ENCODE measurements around the gene CDH1.

Gene CDH1

GRCh38 chr16:68737046-68737729 lies at the start of gene CDH1:
TSS of gene CDH1 (plus strand) at chr16:68737292. CDS start at chr16:68737416, 124 bp downstream.
- no peaks in the 10 kb centered on the region for H3K36me3 ChIP-seq (ENCODE audit: control insufficient read depth in 5 of 5, insufficient read depth in 5 of 5, low read length in 5 of 5)
- no peak within 1 kb of the TSS for H3K9ac ChIP-seq (ENCODE audit: low read length in 5 of 5)
- H3K27me3 ChIP-seq (ENCODE audit: control insufficient read depth in 5 of 5, insufficient read depth in 4 of 5, low read length in 5 of 5) = peaks cover 13 to 31% (median 19%) of the 10 kb centered on the region in 5 donors
- H3K9me3 ChIP-seq (ENCODE audit: control insufficient read depth in 5 of 5, low read length in 5 of 5) = no peaks in the 10 kb centered on the region
- no peak within 1 kb of the TSS for H3K27ac ChIP-seq (ENCODE audit: low read depth, low read length)
- H3K4me1 ChIP-seq (ENCODE audit: control insufficient read depth in 5 of 5, insufficient read depth in 5 of 5, low read length in 5 of 5) = peaks cover 0 to 14% (median 6%) of the 10 kb centered on the region in 5 donors
- peak within 1 kb of the TSS in 2 of 5 donors; percentile 12 to 28 for H3K4me3 ChIP-seq (ENCODE audit: low read depth in 1 of 5, low read length in 5 of 5)

- no peak overlapping the region for H3K27ac ChIP-seq (ENCODE audit: low read depth, low read length)
- H3K36me3 ChIP-seq (ENCODE audit: control insufficient read depth in 5 of 5, insufficient read depth in 5 of 5, low read length in 5 of 5) = no peaks in the 10 kb centered on the region
- H3K4me3 ChIP-seq (ENCODE audit: low read depth in 1 of 5, low read length in 5 of 5) = no peak overlapping the region
- no peaks in the 10 kb centered on the region for H3K9me3 ChIP-seq (ENCODE audit: control insufficient read depth in 5 of 5, low read length in 5 of 5)
- H3K27me3 ChIP-seq (ENCODE audit: control insufficient read depth in 5 of 5, insufficient read depth in 4 of 5, low read length in 5 of 5) = peaks cover 0 to 3% (median 0%) of the 10 kb centered on the region in 5 donors
- H3K9ac ChIP-seq (ENCODE audit: low read length in 5 of 5) = no peak overlapping the region
- no peaks in the 10 kb centered on the region for H3K4me1 ChIP-seq (ENCODE audit: control insufficient read depth in 5 of 5, insufficient read depth in 5 of 5, low read length in 5 of 5)
These were observed 47.2 kb upstream of the CDH1 start for GRCh38 chr16:68689921-68690320.

DNA sequence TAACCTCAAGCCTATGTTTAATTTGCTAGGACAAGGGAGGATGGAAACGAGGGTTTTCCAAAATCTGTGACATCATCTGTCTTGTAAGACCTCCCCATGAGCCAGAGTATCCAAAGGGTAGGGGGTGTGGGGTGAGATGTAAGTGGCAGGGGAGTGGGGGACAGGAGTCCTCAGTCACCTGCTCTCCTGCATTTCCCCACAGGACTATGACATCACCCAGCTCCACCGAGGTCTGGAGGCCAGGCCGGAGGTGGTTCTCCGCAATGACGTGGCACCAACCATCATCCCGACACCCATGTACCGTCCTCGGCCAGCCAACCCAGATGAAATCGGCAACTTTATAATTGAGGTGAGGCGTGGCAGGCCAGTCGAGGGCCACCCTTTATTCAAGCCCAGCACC lies 41.5 kb upstream of the CDH1 start:
- peaks cover 0 to 3% (median 0%) of the 10 kb centered on the region in 5 donors for H3K27me3 ChIP-seq (ENCODE audit: control insufficient read depth in 5 of 5, insufficient read depth in 4 of 5, low read length in 5 of 5)
- H3K9me3 ChIP-seq (ENCODE audit: control insufficient read depth in 5 of 5, low read length in 5 of 5) = no peaks in the 10 kb centered on the region
- H3K36me3 ChIP-seq (ENCODE audit: control insufficient read depth in 5 of 5, insufficient read depth in 5 of 5, low read length in 5 of 5) = no peaks in the 10 kb centered on the region
- no peak overlapping the region for H3K27ac ChIP-seq (ENCODE audit: low read depth, low read length)
- H3K4me1 ChIP-seq (ENCODE audit: control insufficient read depth in 5 of 5, insufficient read depth in 5 of 5, low read length in 5 of 5) = no peaks in the 10 kb centered on the region
- H3K4me3 ChIP-seq (ENCODE audit: low read depth in 1 of 5, low read length in 5 of 5) = no peak overlapping the region
- H3K9ac ChIP-seq (ENCODE audit: low read length in 5 of 5) = no peak overlapping the region

DNA sequence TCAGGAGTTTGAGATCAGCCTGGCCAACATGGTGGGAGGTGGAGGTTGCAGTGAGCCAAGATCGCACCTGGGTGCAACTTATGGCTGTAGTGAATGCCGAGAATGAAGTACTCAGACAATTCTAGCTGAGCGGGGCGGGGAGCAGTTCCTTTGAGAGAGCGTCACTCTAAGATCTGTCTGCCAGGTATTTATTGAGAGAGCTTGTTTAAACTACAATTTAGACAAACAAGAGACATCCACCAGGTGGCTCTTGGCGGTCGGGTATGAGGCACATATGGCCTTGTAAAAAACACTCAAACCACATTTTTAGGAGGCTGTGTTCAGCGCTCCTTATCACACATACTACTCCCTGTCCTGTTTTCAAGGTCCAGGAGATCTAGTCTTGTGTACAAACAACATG lies 40.6 kb upstream of the CDH1 start:
- Histone ChIP-seq H3K36me3 (ENCODE audit: control insufficient read depth in 5 of 5, insufficient read depth in 5 of 5, low read length in 5 of 5) (no peaks in the 10 kb centered on the region), H3K27me3 (ENCODE audit: control insufficient read depth in 5 of 5, insufficient read depth in 4 of 5, low read length in 5 of 5) (peaks cover 0 to 3% (median 0%) of the 10 kb centered on the region in 5 donors), H3K9ac (ENCODE audit: low read length in 5 of 5) (no peak overlapping the region), H3K4me1 (ENCODE audit: control insufficient read depth in 5 of 5, insufficient read depth in 5 of 5, low read length in 5 of 5) (no peaks in the 10 kb centered on the region), H3K4me3 (ENCODE audit: low read depth in 1 of 5, low read length in 5 of 5) (no peak overlapping the region), H3K27ac (ENCODE audit: low read depth, low read length) (no peak overlapping the region), H3K9me3 (ENCODE audit: control insufficient read depth in 5 of 5, low read length in 5 of 5) (no peaks in the 10 kb centered on the region)

GRCh38 chr16:68698091-68698490 lies 39.0 kb upstream of the CDH1 start:
- no peaks in the 10 kb centered on the region for H3K4me1 ChIP-seq (ENCODE audit: control insufficient read depth in 5 of 5, insufficient read depth in 5 of 5, low read length in 5 of 5)
- no peak overlapping the region for H3K9ac ChIP-seq (ENCODE audit: low read length in 5 of 5)
- H3K4me3 ChIP-seq (ENCODE audit: low read depth in 1 of 5, low read length in 5 of 5) = no peak overlapping the region
- no peaks in the 10 kb centered on the region for H3K36me3 ChIP-seq (ENCODE audit: control insufficient read depth in 5 of 5, insufficient read depth in 5 of 5, low read length in 5 of 5)
- H3K27ac ChIP-seq (ENCODE audit: low read depth, low read length) = no peak overlapping the region
- H3K9me3 ChIP-seq (ENCODE audit: control insufficient read depth in 5 of 5, low read length in 5 of 5) = no peaks in the 10 kb centered on the region
- H3K27me3 ChIP-seq (ENCODE audit: control insufficient read depth in 5 of 5, insufficient read depth in 4 of 5, low read length in 5 of 5) = peaks cover 0 to 3% (median 0%) of the 10 kb centered on the region in 5 donors

GRCh38 chr16:68700120-68700519 lies 37.0 kb upstream of the CDH1 start:
- Histone ChIP-seq H3K27ac (ENCODE audit: low read depth, low read length) (no peak overlapping the region), H3K4me3 (ENCODE audit: low read depth in 1 of 5, low read length in 5 of 5) (no peak overlapping the region)

GRCh38 chr16:68700831-68701230 lies 36.3 kb upstream of the CDH1 start:
- no peaks in the 10 kb centered on the region for H3K9me3 ChIP-seq (ENCODE audit: control insufficient read depth in 5 of 5, low read length in 5 of 5)
- no peak overlapping the region for H3K9ac ChIP-seq (ENCODE audit: low read length in 5 of 5)
- peaks cover 0 to 3% (median 0%) of the 10 kb centered on the region in 5 donors for H3K27me3 ChIP-seq (ENCODE audit: control insufficient read depth in 5 of 5, insufficient read depth in 4 of 5, low read length in 5 of 5)
- H3K27ac ChIP-seq (ENCODE audit: low read depth, low read length) = no peak overlapping the region
- no peaks in the 10 kb centered on the region for H3K36me3 ChIP-seq (ENCODE audit: control insufficient read depth in 5 of 5, insufficient read depth in 5 of 5, low read length in 5 of 5)
- H3K4me3 ChIP-seq (ENCODE audit: low read depth in 1 of 5, low read length in 5 of 5) = no peak overlapping the region
- H3K4me1 ChIP-seq (ENCODE audit: control insufficient read depth in 5 of 5, insufficient read depth in 5 of 5, low read length in 5 of 5) = no peaks in the 10 kb centered on the region

More at GRCh38 chr16:68700120-68700519, 37.0 kb upstream of the CDH1 start:
- Histone ChIP-seq H3K9ac (ENCODE audit: low read length in 5 of 5) (no peak overlapping the region), H3K9me3 (ENCODE audit: control insufficient read depth in 5 of 5, low read length in 5 of 5) (no peaks in the 10 kb centered on the region), H3K27me3 (ENCODE audit: control insufficient read depth in 5 of 5, insufficient read depth in 4 of 5, low read length in 5 of 5) (peaks cover 0 to 2% (median 0%) of the 10 kb centered on the region in 5 donors), H3K36me3 (ENCODE audit: control insufficient read depth in 5 of 5, insufficient read depth in 5 of 5, low read length in 5 of 5) (no peaks in the 10 kb centered on the region), H3K4me1 (ENCODE audit: control insufficient read depth in 5 of 5, insufficient read depth in 5 of 5, low read length in 5 of 5) (no peaks in the 10 kb centered on the region)

- Histone ChIP-seq H3K27me3 (ENCODE audit: control insufficient read depth in 5 of 5, insufficient read depth in 4 of 5, low read length in 5 of 5) (peaks cover 0 to 3% (median 0%) of the 10 kb centered on the region in 5 donors), H3K9ac (ENCODE audit: low read length in 5 of 5) (no peak overlapping the region), H3K27ac (ENCODE audit: low read depth, low read length) (no peak overlapping the region), H3K4me3 (ENCODE audit: low read depth in 1 of 5, low read length in 5 of 5) (no peak overlapping the region), H3K4me1 (ENCODE audit: control insufficient read depth in 5 of 5, insufficient read depth in 5 of 5, low read length in 5 of 5) (no peaks in the 10 kb centered on the region), H3K9me3 (ENCODE audit: control insufficient read depth in 5 of 5, low read length in 5 of 5) (no peaks in the 10 kb centered on the region), H3K36me3 (ENCODE audit: control insufficient read depth in 5 of 5, insufficient read depth in 5 of 5, low read length in 5 of 5) (no peaks in the 10 kb centered on the region)
These were observed 32.7 kb upstream of the CDH1 start for GRCh38 chr16:68704232-68704867.

- H3K4me3 ChIP-seq (ENCODE audit: low read depth in 1 of 5, low read length in 5 of 5) = no peak overlapping the region
- no peaks in the 10 kb centered on the region for H3K36me3 ChIP-seq (ENCODE audit: control insufficient read depth in 5 of 5, insufficient read depth in 5 of 5, low read length in 5 of 5)
- H3K9ac ChIP-seq (ENCODE audit: low read length in 5 of 5) = no peak overlapping the region
- H3K4me1 ChIP-seq (ENCODE audit: control insufficient read depth in 5 of 5, insufficient read depth in 5 of 5, low read length in 5 of 5) = peaks cover 0 to 7% (median 2%) of the 10 kb centered on the region in 5 donors
- H3K27ac ChIP-seq (ENCODE audit: low read depth, low read length) = no peak overlapping the region
- peaks cover 6 to 16% (median 14%) of the 10 kb centered on the region in 5 donors for H3K27me3 ChIP-seq (ENCODE audit: control insufficient read depth in 5 of 5, insufficient read depth in 4 of 5, low read length in 5 of 5)
- no peaks in the 10 kb centered on the region for H3K9me3 ChIP-seq (ENCODE audit: control insufficient read depth in 5 of 5, low read length in 5 of 5)
These were observed 29.5 kb upstream of the CDH1 start for GRCh38 chr16:68707340-68708152.

- no peaks in the 10 kb centered on the region for H3K36me3 ChIP-seq (ENCODE audit: control insufficient read depth in 5 of 5, insufficient read depth in 5 of 5, low read length in 5 of 5)
- H3K4me3 ChIP-seq (ENCODE audit: low read depth in 1 of 5, low read length in 5 of 5) = no peak overlapping the region
- H3K9ac ChIP-seq (ENCODE audit: low read length in 5 of 5) = no peak overlapping the region
- no peaks in the 10 kb centered on the region for H3K9me3 ChIP-seq (ENCODE audit: control insufficient read depth in 5 of 5, low read length in 5 of 5)
- peaks cover 0 to 7% (median 2%) of the 10 kb centered on the region in 5 donors for H3K4me1 ChIP-seq (ENCODE audit: control insufficient read depth in 5 of 5, insufficient read depth in 5 of 5, low read length in 5 of 5)
- no peak overlapping the region for H3K27ac ChIP-seq (ENCODE audit: low read depth, low read length)
- H3K27me3 ChIP-seq (ENCODE audit: control insufficient read depth in 5 of 5, insufficient read depth in 4 of 5, low read length in 5 of 5) = peaks cover 6 to 19% (median 16%) of the 10 kb centered on the region in 5 donors
These were observed 26.9 kb upstream of the CDH1 start for GRCh38 chr16:68710211-68710610.
